HG03066 (cell line): ENCODE results near the gene DIP2B.

Source experiments
- ATAC-seq: cut with Tn5 transposase; IDR thresholded peaks from one replicate; pipeline ENCODE4 v1.9.1; 2021; ENCODE audit warnings: low read depth; ENCODE audit not compliant: unreplicated experiment

DIP2B gene

GRCh38 chr12:50571786-50572185 is 67.0 kb downstream of the DIP2B start:
- no peak for ATAC-seq

DNA sequence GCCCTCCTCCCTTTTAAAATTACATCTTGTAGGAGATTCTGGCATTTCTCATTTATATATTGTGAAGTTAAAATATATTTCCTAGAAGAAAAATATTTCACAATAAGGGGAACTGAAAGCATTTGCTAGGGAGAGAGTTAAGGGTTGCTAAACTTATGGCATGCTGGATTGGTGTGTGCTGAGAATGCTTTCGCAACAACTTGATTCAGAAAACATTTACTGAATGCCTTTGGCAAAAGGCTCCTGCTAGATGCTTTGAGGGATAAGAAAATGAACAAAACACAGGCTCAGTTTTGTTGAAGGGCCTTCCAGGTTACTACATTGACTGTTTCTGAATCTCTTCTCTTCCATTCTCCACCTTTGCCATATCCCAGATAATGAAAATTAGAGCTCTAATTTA is 67.5 kb downstream of the DIP2B start:
- ATAC-seq, result no peak

DNA sequence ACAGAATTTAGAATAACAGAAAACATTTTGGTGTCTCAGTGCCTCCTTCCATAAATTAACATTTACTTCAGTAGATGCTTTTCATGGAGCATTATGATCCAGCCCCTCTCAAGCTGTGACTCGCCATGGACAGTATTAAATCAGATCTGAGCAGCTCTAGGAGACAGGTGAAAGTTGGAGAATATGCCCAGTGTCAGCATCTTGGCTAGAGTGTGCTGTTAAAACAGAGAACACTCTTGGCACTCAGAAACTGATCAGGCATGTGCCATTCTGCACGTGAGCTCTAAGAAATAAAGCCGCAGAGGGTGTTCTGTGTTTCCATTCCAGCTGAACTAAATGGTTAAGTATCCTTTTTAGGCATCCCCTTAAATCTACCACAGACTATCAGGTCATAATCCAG is 68.0 kb downstream of the DIP2B start:
- ATAC-seq, result no peak

DNA sequence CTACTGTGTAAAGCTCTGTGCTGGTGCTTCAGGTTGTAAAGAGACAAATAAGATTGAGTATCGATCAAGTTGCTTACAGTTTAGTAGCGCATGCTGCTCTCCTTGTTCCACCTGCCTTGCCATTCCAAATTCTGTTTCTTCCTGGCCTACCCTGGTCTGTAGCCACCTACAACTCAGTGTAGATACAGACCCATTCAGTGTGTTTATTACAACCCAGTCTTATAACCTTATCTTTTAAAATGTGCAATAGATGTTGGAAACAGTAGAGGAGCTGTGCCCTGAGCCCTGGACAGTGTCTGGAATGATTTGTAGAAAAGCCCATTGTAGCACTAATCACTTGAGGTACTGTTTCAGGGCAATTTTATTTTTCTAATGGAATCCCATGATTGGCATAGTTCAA is 68.5 kb downstream of the DIP2B start:
- no peak for ATAC-seq

DNA sequence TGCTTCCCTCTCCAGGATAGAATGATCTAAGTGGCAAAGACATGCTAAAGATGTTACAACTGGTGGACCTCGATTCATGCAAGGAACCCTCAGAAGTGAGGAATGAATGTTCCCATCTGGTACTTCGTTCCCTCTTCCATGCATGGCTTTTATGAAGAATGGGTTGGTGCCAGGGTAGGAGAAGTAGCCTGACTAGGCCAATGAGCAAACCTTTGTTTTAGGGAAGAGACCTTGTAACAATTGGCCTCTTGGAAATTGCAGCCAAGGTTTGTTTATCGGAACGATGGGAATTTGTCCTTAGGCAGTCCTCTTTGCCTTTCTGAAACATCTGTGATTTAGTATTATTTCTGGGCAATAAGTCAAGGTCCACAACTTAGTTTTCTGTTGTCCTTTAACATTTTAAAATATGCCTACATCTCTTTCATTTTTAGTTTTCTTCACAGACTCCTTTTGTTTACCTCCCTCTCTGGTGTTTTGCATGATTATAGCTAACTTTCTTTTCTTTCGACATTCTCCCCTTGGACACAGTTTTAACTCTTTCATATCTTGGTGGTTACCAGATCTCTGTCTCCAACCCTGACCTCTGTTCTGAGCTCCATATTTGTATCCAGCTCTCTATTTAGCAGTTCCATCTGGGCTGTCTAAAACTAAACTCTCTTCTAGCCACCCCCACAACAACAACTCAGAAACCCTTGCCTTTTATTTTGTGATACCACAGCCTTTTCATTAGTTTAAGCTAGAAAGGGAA is 70.0 kb downstream of the DIP2B start:
- ATAC-seq, result no peak

DNA sequence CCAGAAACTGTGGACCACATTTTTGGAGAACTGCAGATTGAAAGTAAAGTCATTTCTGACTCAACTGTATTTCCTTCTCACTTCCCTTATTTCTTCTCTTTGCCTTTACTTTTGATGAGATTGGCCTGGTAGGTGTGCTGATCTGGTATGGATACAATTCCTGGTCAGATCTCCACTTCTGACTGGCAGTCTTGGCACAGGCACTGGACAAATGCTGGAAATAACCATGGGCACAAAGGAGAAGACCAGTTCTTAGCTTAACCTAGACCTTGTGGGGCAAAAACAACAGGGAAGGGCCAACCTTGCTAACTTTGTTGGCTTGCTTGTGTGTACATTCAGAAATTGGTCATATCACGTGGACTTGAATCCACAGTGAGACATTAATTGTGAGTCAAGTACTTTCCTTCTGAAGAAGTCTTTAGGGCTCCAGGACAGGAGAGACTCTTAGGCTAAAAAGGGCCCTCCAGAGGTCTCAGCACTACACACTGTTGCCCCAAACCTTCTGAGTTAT is 75.0 kb downstream of the DIP2B start:
- no peak for ATAC-seq

DNA sequence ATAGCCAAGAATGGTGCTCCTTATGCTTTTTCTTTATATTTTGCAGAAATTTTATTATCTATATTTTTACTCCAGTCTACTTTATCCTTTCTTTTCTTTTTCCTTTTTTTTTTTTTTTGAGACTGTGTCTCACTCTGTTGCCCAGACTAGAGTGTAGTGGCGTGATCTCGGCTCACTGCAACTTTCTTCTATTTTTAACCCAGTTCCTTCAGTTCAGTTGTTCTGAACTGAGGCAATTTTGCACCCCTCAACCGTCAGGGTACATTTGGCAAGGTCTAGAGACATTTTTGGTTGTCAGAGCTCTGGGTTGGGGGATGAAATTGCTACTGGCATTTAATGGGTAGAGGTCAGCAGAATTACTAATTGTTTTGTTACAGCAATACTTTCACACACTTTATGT is 75.7 kb downstream of the DIP2B start:
- ATAC-seq, result no peak

DNA sequence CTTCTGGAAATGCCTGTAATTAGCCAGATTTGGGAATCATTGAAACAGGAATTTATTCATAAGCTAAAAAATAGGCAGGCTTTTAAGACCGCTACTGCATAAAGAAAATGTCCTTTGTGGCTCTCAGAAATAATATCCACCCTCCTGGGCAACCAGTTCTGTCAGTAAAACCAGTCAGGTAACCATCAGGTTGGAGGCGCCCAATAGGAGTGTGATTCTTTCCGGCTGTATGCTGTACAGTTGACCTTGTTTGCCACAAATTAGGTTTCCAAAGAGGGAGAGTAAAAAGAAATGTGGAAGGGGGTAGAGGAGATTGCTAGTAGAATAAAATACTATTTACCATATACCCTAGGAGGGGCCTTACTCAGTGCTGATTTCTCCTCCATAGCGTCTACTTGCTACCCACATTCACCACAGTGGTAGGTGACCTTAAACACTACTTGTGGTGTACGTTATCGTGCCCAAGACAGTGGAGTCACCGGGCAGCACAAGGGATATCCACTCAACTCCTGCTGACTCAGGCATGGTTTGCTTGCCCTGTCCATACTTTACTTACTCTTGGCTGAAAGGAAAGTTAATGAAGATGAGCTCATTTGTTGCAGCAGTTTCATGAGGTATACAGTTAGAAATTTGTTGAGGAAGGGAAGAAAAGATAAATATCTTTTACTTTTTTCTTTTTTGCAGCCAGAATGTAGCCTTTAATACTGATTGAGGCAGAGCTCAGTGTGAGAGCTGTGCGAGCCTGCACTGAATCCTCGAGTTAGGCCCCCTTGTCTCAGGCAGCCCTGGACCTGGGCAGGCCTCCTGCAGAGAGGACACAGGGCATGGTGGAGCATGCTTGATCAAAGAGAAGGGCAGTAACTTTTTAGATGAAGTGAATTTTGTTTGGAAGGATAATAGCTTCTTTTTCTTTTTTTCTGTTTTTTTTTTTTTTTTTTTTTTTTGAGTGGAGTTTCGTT is 76.7 kb downstream of the DIP2B start:
- no peak for ATAC-seq

- ATAC-seq, result no peak
Observed at GRCh38 chr12:50584135-50584534, 79.3 kb downstream of the DIP2B start.

- ATAC-seq, result no peak
Observed at GRCh38 chr12:50589650-50590435, 85.1 kb downstream of the DIP2B start.

DNA sequence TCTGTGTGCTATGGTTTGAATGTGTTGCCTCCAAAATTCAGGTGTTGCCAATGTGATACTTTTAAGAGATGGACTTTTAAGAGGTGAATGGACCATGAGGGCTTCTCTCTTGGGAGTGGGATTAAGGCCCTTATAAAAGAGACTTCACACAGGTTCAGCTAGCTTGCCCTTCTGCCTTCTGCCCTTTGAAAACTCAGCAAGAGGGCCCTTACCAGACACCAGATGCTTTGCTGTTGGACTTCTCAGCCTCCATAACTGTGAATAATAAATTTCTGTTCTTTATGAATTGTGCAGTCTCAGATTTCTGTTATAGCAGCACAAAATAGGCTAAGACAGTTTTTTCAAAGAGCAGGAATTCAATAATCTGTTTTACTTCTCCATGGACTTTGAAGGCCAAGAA is 86.1 kb downstream of the DIP2B start:
- no peak for ATAC-seq

GRCh38 chr12:50595667-50596066 is 90.9 kb downstream of the DIP2B start:
- no peak for ATAC-seq

DNA sequence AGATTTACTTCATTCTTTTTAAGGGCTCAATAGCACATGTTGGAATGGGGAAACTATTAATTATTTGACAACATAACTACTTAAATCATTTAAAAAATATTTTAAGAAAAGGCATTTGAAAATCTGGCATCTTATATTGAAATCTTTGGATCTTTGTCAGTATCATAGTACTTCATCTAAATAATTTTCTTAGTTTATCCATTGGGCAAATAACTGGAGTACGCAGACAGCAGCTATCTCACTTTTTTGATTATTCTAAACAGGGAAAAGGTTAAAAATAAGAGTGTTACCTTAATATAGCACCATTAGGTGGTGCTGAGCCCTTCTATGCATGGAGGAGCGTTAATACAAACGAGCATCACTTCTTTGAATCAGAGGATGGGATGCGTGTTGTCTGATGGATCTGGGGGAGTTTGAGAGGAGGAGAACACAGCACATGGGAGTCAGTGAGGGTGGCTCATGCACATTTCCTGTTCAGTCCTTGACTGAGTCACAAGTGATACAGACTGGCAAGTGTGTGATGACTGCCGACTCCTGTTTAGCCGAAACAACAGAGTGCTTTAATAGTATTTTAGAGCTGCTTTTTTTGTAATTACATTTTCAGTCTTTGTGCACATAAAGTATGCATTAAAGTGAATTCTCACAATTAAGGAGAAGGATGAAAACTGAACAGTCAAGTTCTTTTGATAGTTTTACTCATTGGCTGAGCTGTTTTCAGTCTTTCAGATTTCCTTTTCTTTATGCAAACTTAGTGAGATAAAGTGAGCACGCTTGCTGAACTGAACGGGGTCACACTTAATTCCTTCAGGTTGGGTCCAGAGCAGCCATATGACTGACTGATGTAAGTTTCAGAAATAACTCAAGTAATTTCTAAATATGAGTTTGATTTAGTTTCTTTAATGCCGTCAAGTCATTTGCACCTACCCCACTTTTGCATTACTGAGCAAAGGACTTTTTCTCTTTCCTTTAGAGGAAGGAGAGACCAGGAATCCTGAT is 92.7 kb downstream of the DIP2B start:
- peak; percentile 63 for ATAC-seq

GRCh38 chr12:50598321-50598862 is 93.6 kb downstream of the DIP2B start:
- ATAC-seq, result no peak

DNA sequence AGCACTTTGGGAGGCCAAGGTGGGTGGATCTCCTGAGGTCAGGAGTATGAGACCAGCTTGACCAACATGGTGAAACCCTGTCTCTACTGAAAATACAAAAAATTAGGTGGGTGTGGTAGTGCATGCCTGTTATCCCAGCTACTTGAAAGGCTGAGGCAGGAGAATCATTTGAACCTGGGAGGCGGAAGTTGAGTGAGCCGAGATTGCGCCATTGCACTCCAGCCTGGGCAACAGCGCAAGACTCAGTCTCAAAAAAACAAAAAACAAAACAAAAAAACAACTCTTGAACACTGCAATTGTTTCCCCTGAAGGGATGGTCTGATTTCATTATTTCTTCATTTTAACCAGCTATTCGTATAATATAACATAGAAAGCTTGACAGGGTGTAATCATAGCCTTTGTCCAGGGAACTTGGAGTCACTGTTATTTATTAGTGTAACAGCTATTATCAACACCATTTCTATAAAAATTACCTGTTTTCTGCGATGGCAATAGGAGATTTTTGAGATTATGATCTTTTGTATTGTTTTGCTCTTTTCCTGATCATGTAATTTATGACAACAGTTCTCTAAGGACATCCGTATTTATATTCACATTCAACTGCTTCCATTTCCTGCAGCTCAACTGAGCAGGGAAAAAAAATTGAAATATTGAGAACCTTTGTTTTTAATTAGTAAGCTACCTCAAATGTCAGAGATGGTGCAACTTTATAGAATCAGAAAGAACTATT is 94.7 kb downstream of the DIP2B start:
- no peak for ATAC-seq

DNA sequence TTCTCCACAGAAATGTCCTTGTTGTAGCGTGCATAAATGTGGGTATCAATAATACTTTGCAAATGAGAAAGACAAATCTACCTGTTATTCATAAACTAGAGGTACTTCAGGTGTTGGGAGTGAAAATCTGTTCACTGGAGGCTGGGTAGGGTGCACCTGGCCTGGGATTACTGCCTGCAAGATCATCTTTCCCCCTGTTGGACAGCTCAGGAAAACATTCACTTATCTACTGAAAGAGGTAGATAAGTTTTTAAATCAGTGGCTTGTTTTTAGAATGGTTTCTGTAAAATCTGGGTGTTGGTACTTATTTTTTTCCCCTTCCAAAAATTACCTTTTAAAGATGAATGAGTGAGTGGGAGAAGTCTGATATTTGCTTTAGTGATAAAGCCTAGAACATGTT is 95.6 kb downstream of the DIP2B start:
- ATAC-seq, result no peak

DNA sequence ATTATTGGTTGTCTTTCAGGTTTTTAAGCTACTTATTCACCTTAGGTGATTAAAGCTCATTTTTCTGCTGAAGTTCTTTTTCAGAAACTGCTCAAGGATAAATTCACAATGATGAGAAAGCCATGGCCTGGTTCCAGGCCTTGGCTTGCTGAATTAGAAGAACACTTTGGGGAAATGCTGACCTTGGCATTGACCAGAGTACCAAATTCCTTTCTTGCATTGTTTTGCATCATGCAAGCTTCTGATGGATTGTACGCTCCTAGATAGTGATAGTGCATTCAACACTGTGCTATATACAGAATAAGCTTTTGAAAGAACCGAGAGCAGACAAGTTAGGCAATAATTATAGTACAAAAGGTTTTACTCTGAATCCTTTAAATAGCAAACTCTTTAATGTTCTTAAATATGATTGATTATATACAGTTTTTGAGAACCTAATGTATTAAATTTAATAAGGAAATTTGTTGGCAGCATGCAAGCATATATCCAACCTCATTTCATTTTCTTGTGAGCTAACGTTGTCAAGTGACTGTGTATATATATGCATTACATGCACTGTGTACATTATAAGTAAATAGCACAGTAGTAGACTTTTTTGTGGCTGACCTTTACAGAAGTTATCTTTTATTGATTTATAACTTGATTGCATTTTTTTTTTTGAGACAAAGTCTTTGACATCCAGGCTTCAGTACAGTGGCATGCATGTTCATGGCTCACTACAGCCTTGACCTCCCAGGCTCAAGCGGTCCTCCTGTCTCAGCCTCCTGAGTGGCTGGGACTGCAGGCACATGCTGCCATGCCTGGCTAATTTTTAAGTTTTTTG is 99.2 kb downstream of the DIP2B start:
- ATAC-seq, result no peak

DNA sequence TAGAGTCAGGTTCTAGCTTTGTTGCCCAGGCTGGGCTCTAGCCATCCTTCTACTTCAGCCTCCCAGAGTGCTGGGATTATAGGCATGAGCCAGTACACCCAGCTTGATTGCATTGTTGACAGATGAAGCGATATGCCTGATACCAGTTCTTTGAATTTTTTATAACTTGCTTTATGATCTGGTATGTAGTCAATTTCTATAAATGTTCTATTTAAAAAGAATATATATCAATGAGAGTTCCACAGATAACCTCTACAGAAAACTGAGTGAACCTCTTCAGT is 99.8 kb downstream of the DIP2B start:
- ATAC-seq, result no peak
